H1 (cell line): ENCODE results near the gene FIZ1. TPM values are rescaled to one million over a fixed set of nuclear protein-coding genes. Genes with fewer than 3 reads are reported as not detected.

ENCODE experiments used
- CTCF ChIA-PET: fragments of 300-600 bp; sonication (Branson Sonifier 250); formaldehyde crosslinking; loops from one replicate; lab custom pipeline; 2021; ENCODE audit not compliant: partially characterized antibody; lab: Charles Lee
- POLR2A ChIA-PET: fragments of 300-600 bp; sonication (Branson Sonifier 250); formaldehyde crosslinking; loops from one replicate; lab custom pipeline; 2021; ENCODE audit warnings: inconsistent platforms; ENCODE audit not compliant: partially characterized antibody; lab: Charles Lee
- DNase-seq, 2 experiments: peaks; one replicate each; pipeline versions ENCODE4 v3.0.0 to v3.0.0-alpha.2; 2010 to 2022; ENCODE audit warnings: low spot score in 2 of 2, low read depth in 1 of 2, mixed read lengths in 1 of 2
- FAIRE-seq: peaks from 2 replicates; lab custom pipeline; 2011; peaks lifted over from hg19 to GRCh38; lab: Jason Lieb, UNC
- H2AFZ ChIP-seq: 2 replicates; pipeline ENCODE4 v1.8.1; 2012; ENCODE audit warnings: low read length, inconsistent platforms
- H2AK5ac ChIP-seq: 2 replicates; pipeline ENCODE4 v1.6.1; 2013; ENCODE audit warnings: low read depth, low read length
- H2BK120ac ChIP-seq: replicated peaks from 2 replicates; pipeline ENCODE3; 2013; ENCODE audit warnings: low read depth, low read length, inconsistent platforms
- H2BK12ac ChIP-seq: 2 replicates; pipeline ENCODE4 v1.6.1; 2013; ENCODE audit warnings: low read depth, low read length
- H2BK15ac ChIP-seq: 2 replicates; pipeline ENCODE4 v1.6.1; 2013; ENCODE audit warnings: low read length
- H2BK20ac ChIP-seq: 2 replicates; pipeline ENCODE4 v1.6.1; 2013; ENCODE audit warnings: low read length
- H2BK5ac ChIP-seq: 2 replicates; pipeline ENCODE4 v1.6.1; 2013; ENCODE audit warnings: low read depth, low read length
- H3K14ac ChIP-seq: 2 replicates; pipeline ENCODE4 v1.6.1; 2013; ENCODE audit warnings: inconsistent platforms; ENCODE audit not compliant: insufficient read length
- H3K18ac ChIP-seq: 2 replicates; pipeline ENCODE4 v1.6.1; 2013; ENCODE audit warnings: low read length; ENCODE audit errors: extremely low read depth
- H3K23ac ChIP-seq: 2 replicates; pipeline ENCODE4 v1.6.1; 2013; ENCODE audit warnings: inconsistent platforms; ENCODE audit not compliant: insufficient read length
- H3K23me2 ChIP-seq: 2 replicates; pipeline ENCODE4 v1.6.1; 2013; ENCODE audit warnings: low read depth, low read length
- H3K27ac ChIP-seq: 2 replicates; pipeline ENCODE4 v1.6.1; 2011; ENCODE audit warnings: low read depth, low read length, inconsistent platforms
- H3K27me3 ChIP-seq, 4 experiments: replicated peaks in 1 of 4; 1 replicate in 1 of 4; 2 replicates in 3 of 4; pipeline versions ENCODE4 v1.6.1 to v1.8.1; 2011 to 2013; ENCODE audit warnings: low read length in 3 of 4, mild to moderate bottlenecking in 3 of 4, inconsistent platforms in 2 of 4, mixed read lengths in 2 of 4, moderate library complexity in 1 of 4; ENCODE audit not compliant: control insufficient read depth in 3 of 4, insufficient read depth in 3 of 4; ENCODE audit errors: extremely low read depth in 1 of 4
- H3K36me3 ChIP-seq, 4 experiments: 2 replicates each; pipeline versions ENCODE4 v1.6.1 to v1.8.1; 2011 to 2013; ENCODE audit warnings: mild to moderate bottlenecking in 4 of 4, low read length in 3 of 4, moderate library complexity in 2 of 4, control low read depth in 1 of 4, inconsistent platforms in 1 of 4; ENCODE audit not compliant: insufficient read depth in 4 of 4, control insufficient read depth in 2 of 4
- H3K4ac ChIP-seq: replicated peaks from 2 replicates; pipeline ENCODE3; 2013; ENCODE audit warnings: low read length, low read depth, mixed read lengths, inconsistent platforms; ENCODE audit not compliant: insufficient read length
- H3K4me1 ChIP-seq, 4 experiments: replicated peaks in 1 of 4; 1 replicate in 1 of 4; 2 replicates in 3 of 4; pipeline versions ENCODE4 v1.6.1 to v1.8.1; 2011 to 2013; ENCODE audit warnings: low read length in 3 of 4, inconsistent platforms in 2 of 4, mixed read lengths in 1 of 4; ENCODE audit not compliant: insufficient read depth in 4 of 4, control insufficient read depth in 3 of 4
- H3K4me2 ChIP-seq, 2 experiments: 2 replicates each; pipeline versions ENCODE4 v1.6.1 to v1.8.1; 2011 to 2013; ENCODE audit warnings: low read depth in 2 of 2, low read length in 2 of 2, control low read depth in 1 of 2, inconsistent platforms in 1 of 2, mild to moderate bottlenecking in 1 of 2; ENCODE audit not compliant: insufficient read depth in 1 of 2
- H3K4me3 ChIP-seq, 4 experiments: fragments of 200-600, 300-600 bp in 1 of 4; sonication (generic), shearing (Covaris generic), sonication (Bioruptor Twin) in 1 of 4; 2 replicates each; pipeline versions ENCODE4 v1.5.1 to v1.8.1; 2011 to 2016; ENCODE audit warnings: low read length in 4 of 4, low read depth in 3 of 4, control low read depth in 2 of 4, inconsistent platforms in 2 of 4, mild to moderate bottlenecking in 2 of 4, mixed read lengths in 1 of 4, moderate library complexity in 1 of 4; ENCODE audit not compliant: insufficient read depth in 2 of 4; ENCODE audit errors: extremely low read depth in 1 of 4
- H3K56ac ChIP-seq: replicated peaks from 2 replicates; pipeline ENCODE3; 2013; ENCODE audit warnings: low read depth, mild to moderate bottlenecking, mixed read lengths, low read length, inconsistent platforms; ENCODE audit not compliant: insufficient read length
- H3K79me1 ChIP-seq: 2 replicates; pipeline ENCODE4 v1.6.1; 2013; ENCODE audit warnings: low read depth, low read length, control low read depth
- H3K79me2 ChIP-seq, 2 experiments: 2 replicates each; pipeline versions ENCODE4 v1.6.1 to v1.8.1; 2012 to 2013; ENCODE audit warnings: low read length in 2 of 2, mild to moderate bottlenecking in 2 of 2, inconsistent platforms in 1 of 2; ENCODE audit not compliant: insufficient read depth in 2 of 2, control insufficient read depth in 1 of 2
- H3K9ac ChIP-seq, 4 experiments: replicated peaks in 1 of 4; 1 replicate in 1 of 4; 2 replicates in 3 of 4; pipeline versions ENCODE4 v1.6.1 to v1.8.1; 2011 to 2013; ENCODE audit warnings: low read depth in 3 of 4, low read length in 3 of 4, control low read depth in 2 of 4, mild to moderate bottlenecking in 2 of 4, moderate library complexity in 2 of 4, inconsistent platforms in 1 of 4; ENCODE audit errors: extremely low read depth in 1 of 4
- H3K9me3 ChIP-seq, 2 experiments: 2 replicates each; pipeline versions ENCODE4 v1.6.1 to v1.8.1; 2012 to 2013; ENCODE audit warnings: mild to moderate bottlenecking in 2 of 2, moderate library complexity in 2 of 2, control low read depth in 1 of 2, inconsistent platforms in 1 of 2, low read depth in 1 of 2, low read length in 1 of 2, mixed read lengths in 1 of 2; ENCODE audit not compliant: insufficient read depth in 2 of 2
- H4K20me1 ChIP-seq, 2 experiments: replicated peaks in 1 of 2; 2 replicates each; pipeline versions ENCODE3 to v1.8.1; 2011 to 2013; ENCODE audit warnings: inconsistent platforms in 2 of 2, low read length in 2 of 2, mild to moderate bottlenecking in 1 of 2; ENCODE audit not compliant: insufficient read depth in 2 of 2, control insufficient read depth in 1 of 2
- H4K5ac ChIP-seq: 2 replicates; pipeline ENCODE4 v1.6.1; 2013; ENCODE audit warnings: low read length, low read depth, mixed read lengths, inconsistent platforms; ENCODE audit not compliant: insufficient read length
- H4K8ac ChIP-seq: 2 replicates; pipeline ENCODE4 v1.8.0; 2013; ENCODE audit warnings: mild to moderate bottlenecking, moderate library complexity, low read length, inconsistent platforms; ENCODE audit not compliant: insufficient read depth; ENCODE audit errors: extremely low read depth
- H4K91ac ChIP-seq: replicated peaks from 2 replicates; pipeline ENCODE3; 2013; ENCODE audit warnings: low read length, mixed read lengths, inconsistent platforms; ENCODE audit not compliant: insufficient read length
- EZH2 ChIP-seq: fragments of 200-600 bp; sonication (generic); IDR thresholded peaks from 2 replicates; pipeline ENCODE4 v1.7.1; 2012; ENCODE audit warnings: low read depth, mild to moderate bottlenecking, moderate library complexity, low read length, inconsistent platforms; ENCODE audit not compliant: severe bottlenecking
- HDAC6 ChIP-seq: IDR thresholded peaks from one replicate; pipeline ENCODE4 v1.7.1; 2012; ENCODE audit warnings: low read depth, mild to moderate bottlenecking, inconsistent platforms, low read length, moderate library complexity
- NANOG ChIP-seq: IDR thresholded peaks from 2 replicates; pipeline ENCODE4 v1.6.1; 2011; ENCODE audit warnings: low read length, low read depth, mild to moderate bottlenecking, inconsistent platforms; ENCODE audit not compliant: insufficient read depth, poor library complexity, severe bottlenecking
- TBP ChIP-seq: IDR thresholded peaks from 2 replicates; pipeline ENCODE4 v1.6.1; 2011; ENCODE audit warnings: low read depth, low read length, improper control_type of control experiment
- WGBS, 2 experiments: shearing (Covaris generic) in 1 of 2; methylation state at CpG; one replicate each; pipeline versions ENCODE4 v1.1.6 to v1.1.7; 2013 to 2015; ENCODE audit warnings: low lambda C conversion rate in 2 of 2, mixed read lengths in 2 of 2, inconsistent platforms in 1 of 2, low coverage in 1 of 2, missing lambda C conversion rate in 1 of 2; ENCODE audit not compliant: insufficient replicate concordance in 2 of 2, insufficient coverage in 1 of 2, insufficient read length in 1 of 2; ENCODE audit errors: extremely low coverage in 1 of 2, missing lambda C conversion rate in 1 of 2; 5-methylcytosine and 5-hydroxymethylcytosine counted together
- polyA plus RNA-seq, 7 experiments: library from polyadenylated mRNA; depleted of rRNA in 3 of 7; stranded (reverse) in 5 of 7; unstranded in 2 of 7; fragments of >200 nt in 5 of 7; fragments of 200-250 nt in 2 of 7; gene quantifications; 1 replicate in 5 of 7; 2 replicates in 1 of 7; 4 replicates in 1 of 7; pipeline versions ENCODE4 v1.2.1 to v1.2.3, GENCODE V29; 2011 to 2013; ENCODE audit warnings: missing spikeins in 2 of 7, mixed read lengths in 2 of 7
- total RNA-seq: library from RNA; stranded (reverse); fragmentation: NEBNext Ultra II Directional; extraction: Animal tissue kit (Norgen Biotek cat#: 25700); gene quantifications from 2 replicates; pipeline ENCODE4 v1.2.1, GENCODE V29; 2021
- TF ChIP-seq, protein P1 (sequence below): IDR thresholded peaks from 2 replicates; pipeline ENCODE4 v1.6.1; 2012; ENCODE audit warnings: low read length, inconsistent platforms
- TF ChIP-seq, protein P2 (sequence below): IDR thresholded peaks from 2 replicates; pipeline ENCODE4 v1.6.1; 2012; ENCODE audit warnings: inconsistent platforms
- TF ChIP-seq, protein P3 (sequence below): IDR thresholded peaks from 2 replicates; pipeline ENCODE4 v1.6.1; 2012; ENCODE audit warnings: inconsistent platforms

FIZ1 gene
- total and polyA plus RNA-seq, 2 of the 8 experiments (the other 6 are each of a cell fraction or from before 2014, with no cell fraction given) = 9.1 to 18.5 TPM

DNA sequence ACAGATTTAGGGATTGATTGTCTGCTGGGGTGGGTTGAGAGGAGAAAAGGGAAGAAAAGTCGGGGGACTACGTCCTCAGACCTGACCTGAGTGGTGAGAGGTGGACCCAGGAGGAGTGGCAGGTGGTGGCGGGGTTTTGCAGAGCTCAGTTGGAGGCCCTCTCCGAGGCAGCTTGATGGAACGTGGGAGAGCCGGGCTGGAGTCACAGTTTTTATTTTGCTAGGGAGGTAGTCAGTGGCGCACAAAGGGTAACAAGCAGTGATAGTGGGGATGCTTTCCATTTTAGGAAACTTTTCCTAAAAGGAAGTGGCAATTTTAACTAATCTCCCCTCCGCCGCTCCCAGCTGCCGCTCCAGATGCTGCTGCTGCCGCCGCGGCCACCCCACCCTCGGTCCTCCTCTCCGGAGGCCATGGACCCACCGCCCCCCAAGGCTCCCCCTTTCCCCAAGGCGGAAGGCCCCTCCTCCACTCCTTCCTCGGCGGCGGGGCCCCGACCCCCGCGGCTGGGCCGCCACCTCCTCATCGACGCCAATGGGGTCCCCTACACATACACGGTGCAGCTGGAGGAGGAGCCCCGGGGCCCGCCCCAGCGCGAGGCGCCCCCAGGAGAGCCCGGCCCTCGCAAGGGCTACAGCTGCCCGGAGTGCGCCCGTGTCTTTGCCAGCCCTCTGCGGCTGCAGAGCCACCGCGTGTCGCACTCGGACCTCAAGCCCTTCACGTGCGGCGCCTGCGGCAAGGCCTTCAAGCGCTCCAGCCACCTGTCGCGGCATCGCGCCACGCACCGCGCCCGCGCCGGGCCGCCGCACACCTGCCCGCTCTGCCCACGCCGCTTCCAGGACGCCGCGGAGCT, 43.1 kb upstream of the FIZ1 start:
- 1% methylated on average over 45 of the region's 65 CpGs; no CpG with 5 or more reads in 1 of the 2 experiments for WGBS, 2 experiments
- Histone ChIP-seq H3K4me3 (peak overlapping the region; percentile 68 to 98 (median 80)), H3K79me2 (peaks cover 4 to 24% of the 10 kb centered on the region in 2 experiments; a peak in 3 of 4 replicates), H3K23ac (peak overlapping the region; percentile 61), H2AK5ac (peak overlapping the region; percentile 75; the same call in 1 of the 2 replicates), H3K4me2 (peak overlapping the region; percentile 87 to 99), H3K56ac (peak overlapping the region; percentile 40), H4K5ac (no peak overlapping the region), H4K91ac (peak overlapping the region; percentile 75), H3K27ac (peak overlapping the region; percentile 17; the same call in 1 of the 2 replicates), H3K27me3 (no peaks in the 10 kb centered on the region), H3K9me3 (no peaks in the 10 kb centered on the region; a peak in 1 of 4 replicates), H3K79me1 (peaks cover 11% of the 10 kb centered on the region), H4K8ac (peak overlapping the region; percentile 81; the same call in 1 of the 2 replicates), H2BK12ac (0 out of 2 replicates have a peak overlapping the region, but pooled peaks have one; percentile 35), H3K4me1 (peaks cover 0 to 21% (median 10%) of the 10 kb centered on the region in 4 experiments; a peak in 6 of 7 replicates), H2BK120ac (no peak overlapping the region), H3K14ac (no peak overlapping the region), H3K9ac (peak overlapping the region; percentile 41 to 78 (median 56)), H4K20me1 (peaks cover 0 to 7% of the 10 kb centered on the region in 2 experiments), H2BK20ac (no peak overlapping the region), H2BK5ac (peak overlapping the region; percentile 63), H2BK15ac (no peak overlapping the region), H3K4ac (peak overlapping the region; percentile 96), H3K36me3 (peaks cover 7 to 13% (median 10%) of the 10 kb centered on the region in 4 experiments), H3K23me2 (peaks cover 29% of the 10 kb centered on the region), H3K18ac (peak overlapping the region; percentile 94), H2AFZ (no peak overlapping the region)
- FAIRE-seq (no peak), DNase-seq (peak in 1 of 2 experiments; percentile 61)
- POLR2A ChIA-PET = interaction anchor here (0.6 to 9.2 kb wide), 12 partner anchors 8 to 760 kb away, joined by 3 to 96 read pairs (median 4); partner anchors contain the start of genes U2AF2, ZNF524, ZNF628 and ZNF784
- CTCF ChIA-PET = interaction anchor here (1.0 to 4.0 kb wide), 5 partner anchors 10 to 62 kb away, joined by 3 to 18 read pairs (median 4); no protein-coding TSS in a partner anchor
- TF ChIP-seq, protein P1, sequence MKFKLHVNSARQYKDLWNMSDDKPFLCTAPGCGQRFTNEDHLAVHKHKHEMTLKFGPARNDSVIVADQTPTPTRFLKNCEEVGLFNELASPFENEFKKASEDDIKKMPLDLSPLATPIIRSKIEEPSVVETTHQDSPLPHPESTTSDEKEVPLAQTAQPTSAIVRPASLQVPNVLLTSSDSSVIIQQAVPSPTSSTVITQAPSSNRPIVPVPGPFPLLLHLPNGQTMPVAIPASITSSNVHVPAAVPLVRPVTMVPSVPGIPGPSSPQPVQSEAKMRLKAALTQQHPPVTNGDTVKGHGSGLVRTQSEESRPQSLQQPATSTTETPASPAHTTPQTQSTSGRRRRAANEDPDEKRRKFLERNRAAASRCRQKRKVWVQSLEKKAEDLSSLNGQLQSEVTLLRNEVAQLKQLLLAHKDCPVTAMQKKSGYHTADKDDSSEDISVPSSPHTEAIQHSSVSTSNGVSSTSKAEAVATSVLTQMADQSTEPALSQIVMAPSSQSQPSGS = no peak
- TF ChIP-seq NANOG = no peak
- no peak for TF ChIP-seq EZH2
- no peak for TF ChIP-seq HDAC6
- TF ChIP-seq TBP = no peak
- TF ChIP-seq, protein P2, sequence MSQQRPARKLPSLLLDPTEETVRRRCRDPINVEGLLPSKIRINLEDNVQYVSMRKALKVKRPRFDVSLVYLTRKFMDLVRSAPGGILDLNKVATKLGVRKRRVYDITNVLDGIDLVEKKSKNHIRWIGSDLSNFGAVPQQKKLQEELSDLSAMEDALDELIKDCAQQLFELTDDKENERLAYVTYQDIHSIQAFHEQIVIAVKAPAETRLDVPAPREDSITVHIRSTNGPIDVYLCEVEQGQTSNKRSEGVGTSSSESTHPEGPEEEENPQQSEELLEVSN = peak; percentile 57
- TF ChIP-seq, protein P3, sequence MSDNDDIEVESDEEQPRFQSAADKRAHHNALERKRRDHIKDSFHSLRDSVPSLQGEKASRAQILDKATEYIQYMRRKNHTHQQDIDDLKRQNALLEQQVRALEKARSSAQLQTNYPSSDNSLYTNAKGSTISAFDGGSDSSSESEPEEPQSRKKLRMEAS = peak; percentile 81
